Anterior cingulate cortex (tissue), 58 donors: ENCODE results near the gene GPM6B.
A peak's percentile ranks its signal among the peaks of the same experiment; 100 is the strongest.

Experiments
- DNase-seq, 58 donors: peaks; one replicate each; lab custom pipeline; 2025; lab: John Stamatoyannopoulos, UW

GPM6B gene

DNA sequence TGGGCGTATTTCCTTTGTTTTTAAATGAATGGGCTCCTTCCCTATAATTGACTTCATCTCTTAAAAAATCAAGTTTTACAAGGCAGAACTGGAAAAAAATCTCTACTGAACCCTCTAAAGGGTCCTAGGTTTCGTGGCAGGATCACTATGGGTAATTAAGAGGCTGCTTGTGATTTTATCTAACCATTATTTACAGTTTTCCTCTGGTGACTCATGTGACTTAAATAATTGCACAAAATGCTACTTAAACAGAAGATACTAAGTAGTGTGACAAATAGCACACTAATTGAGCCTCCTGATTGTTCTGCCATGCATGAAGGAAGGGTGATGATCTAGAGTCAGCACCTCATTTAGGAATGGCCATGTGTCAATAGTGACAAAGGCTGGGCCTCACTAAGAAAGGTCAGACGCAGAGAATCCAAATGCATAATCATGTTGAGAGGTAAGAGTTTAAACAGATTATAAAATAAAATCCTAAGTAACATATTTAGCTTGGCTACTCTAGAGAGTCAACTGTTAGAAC lies 46.8 kb downstream of the GPM6B start:
- DNase-seq, result no peak

DNA sequence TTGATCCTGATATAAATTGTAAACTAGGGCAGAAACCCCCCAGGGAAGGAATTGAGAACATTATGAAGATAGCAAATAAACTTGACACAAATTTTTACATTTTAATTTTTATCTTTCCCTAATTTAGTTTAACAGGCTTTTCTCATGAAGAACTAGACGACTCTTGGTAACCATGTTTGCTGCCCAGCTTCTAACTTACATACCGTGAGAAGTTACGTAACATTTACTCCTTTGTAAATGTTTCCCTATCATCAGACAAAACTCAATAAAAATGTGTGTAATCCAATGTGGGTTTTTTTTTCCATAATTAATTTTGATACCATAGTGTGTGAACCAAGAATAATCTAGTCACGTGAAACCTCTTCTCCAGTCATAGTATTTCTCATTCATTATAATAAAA lies 48.0 kb downstream of the GPM6B start:
- DNase-seq, result no peak

DNA sequence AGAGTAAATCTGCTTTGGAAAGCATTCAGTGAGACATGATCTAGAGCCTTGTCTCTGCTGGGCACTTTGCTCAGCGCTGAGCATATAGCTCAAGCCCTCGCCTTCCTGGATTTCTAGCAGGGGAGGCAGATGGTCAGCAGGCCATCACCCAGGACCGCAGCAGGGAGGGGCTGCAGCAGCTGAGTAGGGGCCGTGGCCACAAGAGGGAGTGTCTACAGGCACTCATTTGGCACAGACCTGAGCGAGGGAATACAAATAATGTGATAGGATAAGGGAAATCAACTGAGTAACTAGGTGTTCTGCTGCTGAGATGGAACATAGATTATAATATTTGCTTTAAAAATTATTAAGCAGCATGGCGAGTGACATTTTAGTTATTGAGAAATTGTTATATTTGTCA lies 52.1 kb downstream of the GPM6B start:
- peak in 27 of 58 donors; percentile 0 to 44 (median 18) for DNase-seq

DNA sequence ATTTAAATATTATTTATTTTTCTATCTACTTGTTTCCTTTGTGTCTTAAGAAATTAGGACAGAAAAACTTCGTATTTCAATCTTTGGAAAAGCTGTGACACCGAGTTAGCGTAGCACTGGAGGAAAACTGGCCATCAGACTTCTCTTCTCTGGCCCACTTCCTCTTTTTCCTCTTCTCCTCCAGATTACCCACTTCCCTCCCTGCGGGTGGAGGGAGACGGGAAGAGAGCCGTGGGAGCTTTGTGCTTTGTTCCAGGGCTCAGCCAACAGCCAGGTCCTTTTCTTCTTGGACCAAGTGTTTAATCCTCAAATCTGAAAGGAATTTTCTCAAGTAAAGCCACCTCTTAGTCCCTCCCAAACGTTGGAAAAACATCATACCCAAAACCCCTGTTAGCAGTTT lies 52.6 kb downstream of the GPM6B start:
- DNase-seq, result peak in 2 of 58 donors; percentile 4 to 29

DNA sequence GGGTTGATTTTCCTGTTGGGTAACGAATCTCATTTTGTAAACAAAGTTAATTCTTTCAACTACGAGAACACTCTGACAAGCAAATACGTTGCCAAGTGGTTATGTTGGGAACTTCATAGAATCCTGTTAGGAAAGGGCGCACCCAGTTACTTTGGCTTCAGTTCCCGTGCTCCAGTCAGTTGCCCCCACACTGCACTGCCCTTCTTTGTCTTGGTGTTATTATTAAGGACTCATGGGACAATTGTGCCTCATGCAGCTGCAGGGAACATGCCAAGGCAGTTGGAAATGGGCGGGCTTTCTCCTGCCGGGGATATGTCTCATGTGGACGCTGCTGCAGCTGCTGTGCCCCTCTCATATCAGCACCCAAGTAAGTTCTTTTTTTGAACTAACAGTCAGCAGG lies 53.4 kb downstream of the GPM6B start:
- DNase-seq, result peak in 38 of 58 donors; percentile 0 to 55 (median 21)

DNA sequence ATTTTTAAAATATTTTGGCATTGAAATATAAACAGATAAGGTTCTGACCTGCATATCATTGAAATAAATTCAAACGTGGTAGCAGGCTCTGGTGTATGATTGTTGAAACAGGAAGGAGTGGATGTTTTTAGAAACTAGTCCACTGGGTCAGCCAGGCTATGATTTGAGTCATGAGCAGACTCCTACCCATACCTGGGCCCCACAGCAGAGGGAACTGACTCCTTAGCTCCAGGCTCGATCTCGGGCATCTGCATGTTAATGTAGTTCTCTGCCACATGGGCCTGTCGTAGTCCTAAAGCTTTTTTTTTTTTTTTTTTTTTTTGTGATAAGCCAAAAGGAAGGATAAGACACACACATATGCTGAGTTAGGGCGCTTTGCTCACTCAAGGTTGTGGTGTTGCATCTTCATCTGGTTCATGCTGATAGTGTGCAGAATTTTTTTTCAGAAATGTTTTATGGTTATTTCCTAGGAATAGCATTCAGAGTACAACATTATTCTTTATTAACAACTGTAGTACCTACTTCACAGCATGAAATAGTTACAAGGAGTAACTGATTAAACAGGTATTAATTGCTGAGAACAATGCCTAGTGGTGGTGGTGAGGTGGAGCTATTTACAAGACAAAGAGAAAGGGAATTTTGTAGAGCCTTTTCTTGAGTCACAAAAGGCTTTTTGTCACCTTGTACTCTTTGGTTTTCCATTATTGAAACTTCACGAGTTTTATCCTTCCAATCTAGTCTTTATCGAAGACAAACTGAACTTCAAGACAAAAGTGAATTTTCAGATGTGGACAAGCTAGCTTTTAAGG lies 55.1 kb downstream of the GPM6B start:
- no peak for DNase-seq

DNA sequence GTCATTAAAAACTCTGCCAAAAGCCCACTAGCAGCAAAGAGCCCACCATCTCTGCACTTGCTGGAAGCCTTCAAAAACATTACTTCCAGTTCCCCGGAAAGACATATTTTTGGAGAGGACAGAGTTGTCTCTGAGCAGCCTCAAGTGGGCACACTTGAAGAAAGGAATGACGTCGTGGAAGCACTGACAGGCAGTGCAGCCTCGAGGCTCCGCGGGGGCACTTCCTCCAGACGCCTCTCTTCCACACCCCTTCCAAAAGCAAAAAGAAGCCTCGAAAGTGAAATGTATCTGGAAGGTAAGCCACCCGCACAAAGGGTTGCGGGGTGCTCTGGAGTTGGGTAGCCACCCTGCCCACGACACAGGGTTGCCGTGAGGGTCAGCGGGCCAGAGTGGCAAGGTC lies 56.5 kb downstream of the GPM6B start:
- DNase-seq, result peak in 1 of 58 donors; percentile 0

DNA sequence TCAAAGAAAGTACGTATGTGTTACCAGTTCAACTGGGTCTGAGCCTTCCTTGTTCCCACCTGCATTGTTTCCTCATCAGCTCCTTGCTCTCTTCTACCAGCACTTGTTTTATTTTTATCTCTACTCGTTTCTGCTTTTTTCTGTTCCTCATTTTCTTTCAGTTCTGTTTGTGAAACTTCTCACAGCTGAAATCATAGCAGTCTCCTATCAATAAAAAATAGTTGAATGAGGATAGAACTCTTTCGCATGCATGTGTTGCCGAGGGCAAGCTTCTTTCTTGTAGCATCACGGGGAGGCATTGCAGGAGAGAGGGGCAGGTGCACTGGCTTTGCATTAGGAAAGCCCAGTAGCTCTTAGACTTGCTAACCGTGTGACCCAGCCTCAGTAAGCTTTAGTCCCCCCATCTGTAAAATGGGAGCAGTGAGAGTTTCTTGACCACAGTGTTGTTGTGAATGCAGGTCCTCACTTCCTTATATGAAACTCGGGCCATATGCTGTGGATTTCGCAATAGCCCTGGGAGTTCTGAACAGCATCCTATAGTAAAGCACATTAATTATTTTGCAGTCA lies 57.7 kb downstream of the GPM6B start:
- no peak for DNase-seq

DNA sequence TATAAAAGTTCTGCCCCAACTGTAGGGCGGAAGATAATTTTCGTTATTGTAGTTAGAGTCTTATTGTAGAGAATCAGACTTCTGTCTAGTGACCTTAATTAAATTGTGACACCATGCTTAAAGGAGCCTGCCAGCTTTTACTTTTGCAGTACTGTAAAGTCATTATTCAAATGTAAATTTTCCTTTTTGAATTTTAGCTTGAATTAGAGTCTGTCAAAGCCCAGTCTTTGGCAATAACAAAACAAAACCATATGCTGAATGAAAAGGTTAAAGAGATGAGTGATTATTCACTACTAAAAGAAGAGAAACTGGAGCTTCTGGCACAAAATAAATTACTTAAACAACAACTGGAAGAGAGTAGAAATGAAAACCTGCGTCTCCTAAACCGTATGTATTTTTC lies 60.5 kb downstream of the GPM6B start:
- DNase-seq, result no peak

DNA sequence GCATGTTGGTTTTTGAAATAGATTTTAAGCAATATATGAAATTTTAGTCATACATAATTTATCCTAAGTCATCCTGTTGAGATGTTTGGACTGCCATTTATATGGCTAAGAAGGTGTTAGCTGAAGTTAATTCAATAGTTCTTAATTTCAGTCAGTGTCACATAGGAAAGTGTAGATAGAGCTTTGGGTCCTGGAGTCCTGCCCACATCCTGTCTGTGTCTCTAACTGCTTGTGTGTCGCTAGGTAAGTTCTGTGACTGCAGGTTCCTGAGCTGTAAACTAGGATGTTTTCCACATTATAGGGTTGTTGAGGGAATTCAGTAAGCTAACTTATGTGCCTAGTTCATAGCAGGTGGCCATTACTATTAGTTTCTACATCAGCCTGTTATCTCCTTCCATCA lies 61.6 kb downstream of the GPM6B start:
- no peak for DNase-seq

DNA sequence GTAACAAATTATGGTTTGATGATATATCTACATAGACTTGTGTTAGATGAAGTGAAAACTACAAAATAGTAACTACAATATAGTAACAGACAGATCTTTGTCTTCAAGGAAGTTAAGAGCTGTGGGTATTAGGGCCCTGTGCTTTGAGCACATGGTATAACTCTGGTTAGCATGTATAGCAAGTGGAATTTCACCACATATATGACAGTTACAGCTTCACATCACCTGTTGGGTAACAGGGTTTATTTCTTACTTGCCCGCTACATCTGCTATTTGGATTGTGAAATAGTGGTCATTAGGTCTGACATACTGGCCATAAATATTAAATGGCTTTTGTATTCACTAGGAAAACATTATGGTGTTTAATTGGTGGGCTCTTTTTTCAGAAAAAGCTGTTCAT lies 62.1 kb downstream of the GPM6B start:
- no peak for DNase-seq

DNA sequence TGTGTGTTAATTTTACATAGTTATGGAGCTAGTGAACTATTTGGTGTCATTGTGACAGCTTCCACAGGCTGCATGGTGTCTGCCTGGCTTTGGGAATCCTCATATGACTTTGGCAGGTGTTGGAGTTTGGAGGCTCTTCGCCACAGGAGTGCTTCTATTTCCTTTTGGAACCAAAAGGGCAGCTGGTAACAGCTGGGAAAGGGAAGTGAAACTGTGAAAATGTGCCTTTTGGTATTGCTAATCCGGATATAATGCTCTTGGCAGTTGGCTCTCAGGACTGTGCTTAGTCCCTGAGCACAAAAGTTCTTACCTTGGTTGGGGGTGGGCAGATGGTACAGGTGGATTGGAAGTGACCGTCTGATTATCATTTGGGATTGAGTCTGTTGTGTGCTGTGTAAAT lies 64.2 kb downstream of the GPM6B start:
- DNase-seq, result no peak

DNA sequence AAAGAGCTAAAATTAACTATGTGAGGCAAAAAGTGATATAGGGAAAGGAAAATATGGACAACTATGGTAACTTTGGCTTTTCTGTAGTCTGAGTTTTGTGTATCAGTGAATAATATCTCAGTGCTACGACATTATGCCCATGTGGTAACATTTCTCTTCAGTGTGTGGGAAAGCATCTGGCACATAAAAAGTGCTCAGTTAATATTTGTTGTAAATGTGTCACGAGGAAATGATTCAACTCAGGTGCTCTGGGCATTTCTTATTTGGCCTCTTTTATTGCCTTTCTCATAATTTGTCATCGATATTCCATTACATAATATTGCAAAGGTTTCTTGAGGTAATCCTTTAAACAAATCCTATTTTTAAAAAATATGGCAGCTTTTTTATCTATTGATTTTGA lies 64.8 kb downstream of the GPM6B start:
- no peak for DNase-seq

DNA sequence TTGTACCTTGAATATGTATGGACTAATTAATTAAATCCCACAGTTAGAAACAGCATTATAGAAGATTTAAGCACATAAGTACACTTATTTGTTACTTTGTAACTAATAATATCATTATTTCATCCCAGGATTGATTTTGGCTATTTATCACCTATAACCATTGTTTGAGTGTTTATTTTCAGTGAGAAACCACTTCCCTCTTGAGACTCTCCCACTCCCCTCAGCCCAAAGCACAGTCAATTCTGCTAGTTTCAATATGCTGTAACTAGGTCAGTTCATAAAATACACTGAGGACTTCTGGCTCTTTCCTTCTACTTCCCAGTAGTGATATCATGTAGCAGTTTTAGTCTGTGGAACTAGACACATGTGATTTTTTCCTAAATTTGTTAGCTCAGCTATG lies 66.1 kb downstream of the GPM6B start:
- no peak for DNase-seq

DNA sequence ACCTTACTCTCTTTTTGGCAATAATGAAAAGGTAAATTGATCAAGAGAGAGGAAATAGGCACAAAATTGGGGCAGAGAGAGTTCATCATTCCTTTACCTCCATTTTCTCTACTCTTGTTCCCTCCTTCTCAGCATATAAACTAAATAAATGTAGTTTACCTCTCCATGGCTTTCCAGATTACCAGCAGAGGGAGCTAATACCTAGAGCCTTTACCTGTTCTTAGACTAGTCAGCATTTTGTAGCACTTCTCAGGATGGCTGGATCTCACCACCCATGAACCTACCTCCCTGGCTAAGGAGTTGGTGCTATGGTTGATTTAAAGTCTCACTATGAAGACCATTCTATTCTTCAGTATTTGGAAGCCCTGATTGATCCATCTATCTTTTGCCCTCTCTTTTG lies 66.7 kb downstream of the GPM6B start:
- no peak for DNase-seq

DNA sequence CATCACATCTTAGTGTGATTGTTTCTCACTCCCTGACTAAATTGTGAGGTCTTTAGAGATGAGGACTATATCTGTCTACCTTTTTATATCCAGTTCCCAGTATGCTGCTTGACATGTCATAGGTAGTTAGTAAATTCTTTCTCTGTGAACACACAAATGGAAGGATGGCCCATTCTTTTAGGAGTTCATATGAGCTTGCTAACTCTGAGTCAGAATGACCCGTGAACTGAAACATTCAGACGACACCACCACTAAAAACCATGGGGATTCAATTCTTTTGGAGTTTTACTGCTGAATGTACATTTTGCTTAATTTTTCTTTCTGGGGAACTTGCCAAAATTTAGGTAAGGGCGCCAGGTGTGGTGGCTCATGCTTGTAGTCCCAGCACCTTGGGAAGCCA lies 68.4 kb downstream of the GPM6B start:
- no peak for DNase-seq

DNA sequence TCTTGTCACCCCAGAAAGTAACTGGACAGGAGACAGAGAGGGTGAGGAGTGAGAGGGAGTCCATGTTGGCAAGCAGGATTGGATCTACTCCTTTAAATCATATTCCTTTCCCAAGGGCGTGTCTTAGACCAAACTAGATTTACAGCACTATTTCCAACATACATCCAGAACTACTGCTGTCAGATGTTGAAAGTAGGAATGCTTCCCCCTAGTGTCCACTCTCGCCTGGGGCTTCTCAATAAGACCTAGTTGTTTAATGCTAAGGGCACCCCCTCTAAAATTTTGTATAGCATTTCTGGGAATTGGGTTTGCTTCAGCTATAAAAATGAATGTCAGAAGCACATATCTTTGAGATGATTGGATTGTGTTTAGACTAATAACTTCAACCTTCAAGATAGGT lies 69.1 kb downstream of the GPM6B start:
- peak in 10 of 58 donors; percentile 0 to 37 (median 12) for DNase-seq

DNA sequence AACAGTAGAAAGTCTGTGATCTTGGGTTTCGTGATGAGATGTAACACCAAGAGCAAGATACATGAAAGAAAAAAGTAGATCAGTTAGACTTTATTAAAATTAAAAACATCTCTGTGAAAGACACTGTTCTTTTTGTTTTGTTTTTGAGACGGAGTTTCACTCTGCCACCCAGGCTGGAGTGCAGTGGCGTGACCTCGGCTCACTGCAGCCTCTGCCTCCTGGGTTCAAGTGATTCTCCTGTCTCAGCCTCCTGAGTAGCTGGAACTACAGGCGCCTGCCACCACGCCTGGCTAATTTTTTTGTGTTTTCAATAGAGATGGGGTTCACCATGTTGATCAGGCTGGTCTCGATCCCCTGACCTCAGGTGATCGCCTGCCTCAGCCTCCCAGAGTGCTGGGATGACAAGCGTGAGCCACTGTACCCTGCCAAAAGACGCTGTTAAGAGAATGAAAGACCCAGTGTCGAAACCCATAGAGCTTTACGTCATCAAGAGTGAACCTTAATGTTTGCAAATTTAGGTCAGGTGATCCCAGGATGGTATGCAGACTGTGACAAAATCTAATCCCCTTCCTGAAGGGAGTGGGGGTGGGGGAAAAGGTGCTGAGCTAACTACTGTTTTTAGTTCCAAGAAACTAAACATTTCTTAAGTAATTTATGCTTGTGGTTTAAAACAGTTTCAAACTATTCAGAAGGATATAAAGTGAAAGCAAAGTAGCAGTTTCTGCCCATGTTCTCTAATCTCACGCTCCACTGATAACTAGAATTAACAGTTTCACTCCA lies 74.3 kb downstream of the GPM6B start:
- no peak for DNase-seq

DNA sequence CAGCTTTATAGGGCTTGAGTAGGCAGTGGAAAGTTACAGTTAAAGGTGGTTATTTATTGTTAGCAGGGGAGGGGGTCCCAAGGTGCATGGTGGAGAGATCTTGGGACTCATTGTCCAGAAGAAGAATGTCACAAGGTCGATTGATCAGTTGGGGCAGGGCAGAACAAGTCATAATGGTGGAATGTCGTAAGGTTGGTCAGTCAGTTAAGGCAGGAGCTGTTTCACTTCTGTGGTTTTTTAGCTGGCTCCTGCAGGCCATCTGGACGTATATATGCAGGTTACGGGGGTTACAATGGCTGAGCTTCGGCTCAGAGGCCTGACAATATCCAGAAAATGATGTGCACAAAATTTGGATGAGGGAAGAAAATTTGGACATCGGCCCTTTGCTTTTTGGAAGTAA lies 75.2 kb downstream of the GPM6B start:
- DNase-seq, result no peak

DNA sequence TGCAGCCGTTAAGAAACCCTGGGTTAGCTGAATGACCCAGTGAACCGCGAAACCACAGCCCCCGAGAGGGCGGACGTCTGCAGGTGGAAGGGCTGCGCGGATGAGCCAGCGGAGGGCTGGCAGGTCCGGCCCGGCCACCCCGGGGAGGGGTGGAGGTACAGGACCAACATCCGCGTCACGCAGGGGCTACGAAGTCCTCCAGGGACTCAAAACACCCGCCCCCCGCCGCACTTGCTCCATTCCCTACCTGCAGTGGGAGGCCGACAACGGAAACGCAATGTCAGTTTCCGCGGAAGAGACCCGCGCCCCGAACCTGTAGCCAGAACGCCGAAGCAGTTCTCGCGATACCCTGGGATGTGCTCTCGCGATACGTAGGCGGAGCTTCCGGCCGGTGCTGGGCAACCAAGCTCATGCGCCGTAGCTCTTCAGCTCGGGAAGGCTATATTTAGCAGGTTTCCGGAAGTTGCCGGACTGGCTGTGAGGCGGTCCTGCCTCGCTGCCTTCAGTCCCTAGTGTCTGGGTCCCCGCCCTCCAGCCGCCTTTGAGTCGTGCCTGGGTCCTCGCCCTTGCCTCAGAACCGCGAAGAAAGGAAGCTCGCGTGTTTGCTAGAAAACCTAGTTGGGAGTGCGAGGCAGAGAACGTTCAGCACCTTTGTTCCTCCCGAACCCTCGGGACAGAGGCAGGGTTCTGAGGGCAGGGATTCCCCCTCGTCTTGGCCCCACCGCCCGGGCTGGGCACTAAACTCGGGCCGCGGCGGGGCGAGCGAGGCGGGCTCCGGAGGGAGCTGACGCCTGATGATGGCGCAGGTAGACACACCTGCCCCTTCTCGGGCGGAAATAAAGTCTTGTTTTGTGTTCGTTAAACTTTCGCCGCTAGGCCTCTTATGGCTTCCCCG lies 82.4 kb downstream of the GPM6B start, which contains the start of the genes OFD1 and TRAPPC2:
OFD1 (plus strand) TSS at position 471 of the 895 bp plus-strand sequence; CDS start at position 795, 324 bp downstream.
TRAPPC2 (minus strand) TSS at position 343 of the 895 bp plus-strand sequence. CDS start 14,657 bp downstream, outside the sequence.
- DNase-seq, result peak; percentile 6 to 90 (median 79)
